ENCODE results near the gene TACC2.

TACC2 gene

GRCh38 chr10:122249991-122250750 lies 261.2 kb downstream of the TACC2 start:
- no peak for DNase-seq (ENCODE audit: low read depth, low spot score)

- no peak for DNase-seq (ENCODE audit: low read depth, low spot score)
Observed at GRCh38 chr10:122251459-122252255, 262.7 kb downstream of the TACC2 start.

- DNase-seq (ENCODE audit: low read depth, low spot score), result no peak
Observed at GRCh38 chr10:122252805-122253204, 263.8 kb downstream of the TACC2 start.

GRCh38 chr10:122253605-122254004 lies 264.6 kb downstream of the TACC2 start:
- DNase-seq (ENCODE audit: low read depth, low spot score), result no peak

GRCh38 chr10:122254831-122255230 lies 265.9 kb downstream of the TACC2 start:
- DNase-seq (ENCODE audit: low read depth, low spot score), result no peak

- DNase-seq (ENCODE audit: low read depth, low spot score), result no peak
Observed at GRCh38 chr10:122255509-122256301, 266.7 kb downstream of the TACC2 start.

- DNase-seq (ENCODE audit: low read depth, low spot score), result no peak
Observed at GRCh38 chr10:122257041-122257440, 268.1 kb downstream of the TACC2 start.

- DNase-seq (ENCODE audit: low read depth, low spot score), result no peak
Observed at GRCh38 chr10:122258136-122259074, 269.4 kb downstream of the TACC2 start.

- DNase-seq (ENCODE audit: low read depth, low spot score), result no peak
Observed at GRCh38 chr10:122259075-122259466, 270.1 kb downstream of the TACC2 start.

GRCh38 chr10:122261584-122261983 lies 272.6 kb downstream of the TACC2 start:
- no peak for DNase-seq (ENCODE audit: low read depth, low spot score)

- DNase-seq (ENCODE audit: low read depth, low spot score), result no peak
Observed at GRCh38 chr10:122263971-122264370, 275.0 kb downstream of the TACC2 start.

- no peak for DNase-seq (ENCODE audit: low read depth, low spot score)
Observed at GRCh38 chr10:122264436-122264835, 275.5 kb downstream of the TACC2 start.

GRCh38 chr10:122264931-122265330 lies 276.0 kb downstream of the TACC2 start:
- no peak for DNase-seq (ENCODE audit: low read depth, low spot score)

- no peak for DNase-seq (ENCODE audit: low read depth, low spot score)
Observed at GRCh38 chr10:122265896-122266295, 276.9 kb downstream of the TACC2 start.

- DNase-seq (ENCODE audit: low read depth, low spot score), result no peak
Observed at GRCh38 chr10:122267849-122268737, 279.1 kb downstream of the TACC2 start.

GRCh38 chr10:122269059-122269687 lies 280.2 kb downstream of the TACC2 start:
- no peak for DNase-seq (ENCODE audit: low read depth, low spot score)

GRCh38 chr10:122271076-122271475 lies 282.1 kb downstream of the TACC2 start, which contains the start of gene BTBD16:
TSS of gene BTBD16 (plus strand) at chr10:122271296. CDS start at chr10:122275082, 3,786 bp downstream.
- no peak for DNase-seq (ENCODE audit: low read depth, low spot score)

GRCh38 chr10:122273966-122274545 lies 285.1 kb downstream of the TACC2 start:
- DNase-seq (ENCODE audit: low read depth, low spot score), result no peak

GRCh38 chr10:122276611-122277208 lies 287.7 kb downstream of the TACC2 start:
- no peak for DNase-seq (ENCODE audit: low read depth, low spot score)

Measured in iPS DF 19.7 (cell line).